HEK293T (cell line): ENCODE data around the gene TNIP1.

ENCODE experiments used
- BHLHE40 ChIP-seq: fragments of 450-650 bp; IDR thresholded peaks from 2 replicates; pipeline ENCODE4 v1.6.1; 2016; ENCODE audit warnings: mild to moderate bottlenecking, moderate library complexity, borderline replicate concordance
- CTBP1 ChIP-seq: fragments of 450-650 bp; IDR thresholded peaks from 2 replicates; pipeline ENCODE4 v1.6.1; 2016; ENCODE audit warnings: borderline replicate concordance
- FOXM1 ChIP-seq: fragments of 450-650 bp; IDR thresholded peaks from 2 replicates; pipeline ENCODE4 v1.6.1; 2017; ENCODE audit warnings: mild to moderate bottlenecking, borderline replicate concordance
- LEF1 ChIP-seq: fragments of 450-650 bp; IDR thresholded peaks from 2 replicates; pipeline ENCODE4 v1.6.1; 2017; ENCODE audit warnings: mild to moderate bottlenecking, borderline replicate concordance
- PKNOX1 ChIP-seq: fragments of 450-650 bp; IDR thresholded peaks from 2 replicates; pipeline ENCODE4 v1.6.1; 2016
- SP1 ChIP-seq: fragments of 450-650 bp; IDR thresholded peaks from 2 replicates; pipeline ENCODE4 v1.6.1; 2017
- TARDBP ChIP-seq: fragments of 450-650 bp; IDR thresholded peaks from 2 replicates; pipeline ENCODE4 v1.6.1; 2016

DNA sequence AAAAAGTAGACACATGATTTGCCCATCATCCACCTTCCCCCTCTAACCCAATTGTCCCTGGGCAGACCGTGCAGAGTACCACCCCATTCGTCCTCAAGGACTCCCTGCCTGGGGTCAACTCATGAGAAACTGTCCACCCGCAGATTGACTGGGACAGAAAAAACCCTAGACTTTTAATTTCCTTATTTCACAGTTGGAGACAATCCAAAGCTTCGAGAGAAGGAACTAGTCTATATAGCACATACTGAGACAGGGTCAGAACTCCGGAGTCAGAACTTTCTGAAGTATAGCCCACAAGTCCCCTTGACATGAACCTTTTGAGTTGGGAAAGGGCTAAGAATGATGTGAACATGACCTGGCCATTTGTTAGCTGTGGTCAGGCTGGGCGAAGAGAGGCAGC, 68.0 kb downstream of the TNIP1 start:
- no peak for TF ChIP-seq CTBP1
- TF ChIP-seq BHLHE40 = no peak
- no peak for TF ChIP-seq FOXM1
- TF ChIP-seq TARDBP = no peak
- no peak for TF ChIP-seq LEF1
- TF ChIP-seq SP1 = no peak
- no peak for TF ChIP-seq PKNOX1
